LNCAP (cell line): Measurements from ENCODE around the gene EXOSC7.

Experiments used
- TF ChIP-seq, protein P1 (sequence below): fragments of 450-650 bp; IDR thresholded peaks from 2 replicates; pipeline ENCODE4 v1.5.1; 2017; ENCODE audit warnings: mild to moderate bottlenecking

EXOSC7 gene

GRCh38 chr3:45020534-45020933, 44.5 kb downstream of the EXOSC7 start:
- TF ChIP-seq, protein P1, sequence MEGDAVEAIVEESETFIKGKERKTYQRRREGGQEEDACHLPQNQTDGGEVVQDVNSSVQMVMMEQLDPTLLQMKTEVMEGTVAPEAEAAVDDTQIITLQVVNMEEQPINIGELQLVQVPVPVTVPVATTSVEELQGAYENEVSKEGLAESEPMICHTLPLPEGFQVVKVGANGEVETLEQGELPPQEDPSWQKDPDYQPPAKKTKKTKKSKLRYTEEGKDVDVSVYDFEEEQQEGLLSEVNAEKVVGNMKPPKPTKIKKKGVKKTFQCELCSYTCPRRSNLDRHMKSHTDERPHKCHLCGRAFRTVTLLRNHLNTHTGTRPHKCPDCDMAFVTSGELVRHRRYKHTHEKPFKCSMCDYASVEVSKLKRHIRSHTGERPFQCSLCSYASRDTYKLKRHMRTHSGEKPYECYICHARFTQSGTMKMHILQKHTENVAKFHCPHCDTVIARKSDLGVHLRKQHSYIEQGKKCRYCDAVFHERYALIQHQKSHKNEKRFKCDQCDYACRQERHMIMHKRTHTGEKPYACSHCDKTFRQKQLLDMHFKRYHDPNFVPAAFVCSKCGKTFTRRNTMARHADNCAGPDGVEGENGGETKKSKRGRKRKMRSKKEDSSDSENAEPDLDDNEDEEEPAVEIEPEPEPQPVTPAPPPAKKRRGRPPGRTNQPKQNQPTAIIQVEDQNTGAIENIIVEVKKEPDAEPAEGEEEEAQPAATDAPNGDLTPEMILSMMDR = no peak

GRCh38 chr3:45021524-45022297, 45.7 kb downstream of the EXOSC7 start:
- TF ChIP-seq, protein P1 = no peak

- TF ChIP-seq, protein P1 = no peak
Observed at GRCh38 chr3:45023675-45024074, 47.6 kb downstream of the EXOSC7 start.

DNA sequence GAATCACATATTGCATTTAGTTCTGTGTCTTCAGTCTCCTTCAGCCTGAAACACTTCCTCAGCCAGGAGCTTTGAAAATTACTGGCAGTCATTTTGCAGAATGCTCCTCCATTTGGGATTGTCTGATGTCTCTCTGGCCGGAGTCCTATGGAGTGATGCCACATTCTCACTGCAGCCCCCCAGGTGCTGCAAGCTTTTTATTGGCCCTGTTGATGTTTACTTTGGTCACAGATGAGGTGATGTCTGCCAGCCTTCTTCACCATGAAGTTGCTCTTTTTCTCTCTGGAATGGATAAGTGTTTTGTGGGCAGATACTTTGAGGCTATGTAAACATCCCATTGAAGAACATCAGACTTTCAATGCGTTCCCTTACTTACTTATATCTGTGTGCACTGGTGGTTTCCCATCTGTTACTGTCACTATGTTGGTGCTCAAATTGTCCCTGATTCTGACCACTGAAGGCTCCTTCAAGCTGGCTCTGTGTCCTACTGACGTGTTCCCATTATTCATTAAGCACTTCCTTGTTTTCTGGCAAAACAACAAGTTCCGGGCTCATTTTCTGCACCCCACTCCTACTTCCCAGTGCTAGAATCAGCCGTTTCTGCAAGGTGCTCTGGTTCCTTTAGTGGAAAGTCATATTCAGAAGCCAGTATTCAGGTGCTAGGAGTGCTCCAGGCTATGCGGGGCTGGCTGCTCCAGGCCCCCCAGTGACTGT, 48.7 kb downstream of the EXOSC7 start:
- TF ChIP-seq, protein P1 = no peak

- TF ChIP-seq, protein P1 = no peak
Observed at GRCh38 chr3:45026038-45026437, 50.0 kb downstream of the EXOSC7 start, which contains the start of gene CLEC3B. CLEC3B (plus strand) TSS chr3:45026303; CDS start chr3:45026363, 60 bp downstream.

DNA sequence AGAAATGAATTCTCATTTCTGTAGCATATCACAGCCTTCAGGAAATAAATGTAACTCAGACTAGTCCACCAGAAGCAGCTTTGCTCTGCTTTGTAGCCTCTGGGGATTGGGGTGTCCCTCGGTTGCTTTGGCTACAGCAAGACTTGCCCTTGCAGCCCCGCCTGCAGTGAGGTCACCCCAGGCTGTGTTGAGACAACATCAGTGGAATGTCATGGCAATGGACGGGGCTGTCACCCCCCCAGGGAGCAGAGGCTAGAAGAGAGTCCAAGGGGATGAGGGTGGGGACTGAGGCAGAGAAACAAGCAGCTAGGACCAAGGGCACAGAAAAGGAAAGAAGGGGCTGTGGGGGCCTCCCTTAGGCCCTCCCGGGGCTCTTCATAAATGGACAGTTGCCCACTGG, 50.9 kb downstream of the EXOSC7 start:
- TF ChIP-seq, protein P1 = no peak

- TF ChIP-seq, protein P1 = no peak
Observed at GRCh38 chr3:45027441-45027840, 51.4 kb downstream of the EXOSC7 start.
